HepG2 (cell line): ENCODE data around the gene CLUH. TPM values are rescaled to one million over a fixed set of nuclear protein-coding genes. Genes with fewer than 3 reads are reported as not detected.
A peak's percentile ranks its signal among the peaks of the same experiment; 100 is the strongest.

ENCODE experiments used
- FOXA3 ChIP-seq: IDR thresholded peaks from 2 replicates; pipeline ENCODE4 v1.6.1; 2016; ENCODE audit warnings: missing genetic modification reagents, missing compliant biosample characterization
- MAF1 ChIP-seq: sonication (generic); formaldehyde crosslinking; IDR thresholded peaks from 2 replicates; pipeline ENCODE4 v1.5.0; 2020; ENCODE audit warnings: missing genetic modification reagents, borderline replicate concordance
- NAIF1 ChIP-seq: sonication (generic); formaldehyde crosslinking; IDR thresholded peaks from 2 replicates; pipeline ENCODE4 v1.5.0; 2020; ENCODE audit warnings: mild to moderate bottlenecking, missing genetic modification reagents, borderline replicate concordance
- NFE2L1 ChIP-seq: sonication (generic); formaldehyde crosslinking; IDR thresholded peaks from 2 replicates; pipeline ENCODE4 v1.4.0; 2020; ENCODE audit warnings: missing genetic modification reagents, mild to moderate bottlenecking, borderline replicate concordance
- NFKB2 ChIP-seq: sonication (generic); formaldehyde crosslinking; IDR thresholded peaks from 2 replicates; pipeline ENCODE4 v1.4.0; 2020; ENCODE audit warnings: missing genetic modification reagents, borderline replicate concordance
- RAD51 ChIP-seq: fragments of 450-650 bp; IDR thresholded peaks from 2 replicates; pipeline ENCODE4 v1.6.1; 2016; ENCODE audit warnings: borderline replicate concordance
- SCMH1 ChIP-seq: sonication (generic); formaldehyde crosslinking; IDR thresholded peaks from 2 replicates; pipeline ENCODE4 v1.9.0; 2021; ENCODE audit warnings: missing genetic modification reagents, mild to moderate bottlenecking, borderline replicate concordance
- SMAD9 ChIP-seq: sonication (generic); formaldehyde crosslinking; IDR thresholded peaks from 2 replicates; pipeline ENCODE4 v1.5.1; 2020; ENCODE audit warnings: mild to moderate bottlenecking, missing genetic modification reagents
- SP1 ChIP-seq, 2 experiments: fragments of 450-650 bp in 1 of 2; sonication (generic) in 1 of 2; formaldehyde crosslinking in 1 of 2; IDR thresholded peaks; 2 replicates each; pipeline versions ENCODE4 v1.4.0 to v1.6.1; 2016 to 2020; ENCODE audit warnings: missing genetic modification reagents in 1 of 2
- TGIF2 ChIP-seq: IDR thresholded peaks from 2 replicates; pipeline ENCODE4 v1.6.1; 2016; ENCODE audit warnings: control low read depth, missing compliant biosample characterization
- ZNF121 ChIP-seq: sonication (generic); formaldehyde crosslinking; IDR thresholded peaks from 2 replicates; pipeline ENCODE4 v1.5.0; 2020; ENCODE audit warnings: mild to moderate bottlenecking, missing genetic modification reagents
- ZNF629 ChIP-seq: sonication (generic); formaldehyde crosslinking; conservative IDR thresholded peaks from 2 replicates; pipeline ENCODE4 v1.5.0; 2020; ENCODE audit warnings: missing genetic modification reagents
- ZNF766 ChIP-seq: sonication (generic); formaldehyde crosslinking; IDR thresholded peaks from 2 replicates; pipeline ENCODE4 v1.5.0; 2020; ENCODE audit warnings: missing genetic modification reagents, borderline replicate concordance
- ZNF773 ChIP-seq: sonication (generic); formaldehyde crosslinking; IDR thresholded peaks from 2 replicates; pipeline ENCODE4 v1.4.0; 2020; ENCODE audit warnings: missing genetic modification reagents, borderline replicate concordance
- ZNF782 ChIP-seq: sonication (generic); formaldehyde crosslinking; IDR thresholded peaks from 2 replicates; pipeline ENCODE4 v1.4.0; 2020; ENCODE audit warnings: missing genetic modification reagents, mild to moderate bottlenecking, borderline replicate concordance
- ZSCAN25 ChIP-seq: sonication (generic); formaldehyde crosslinking; IDR thresholded peaks from 2 replicates; pipeline ENCODE4 v1.8.0; 2022; ENCODE audit warnings: mild to moderate bottlenecking, missing genetic modification reagents
- polyA plus RNA-seq, 8 experiments: library from polyadenylated mRNA; depleted of rRNA in 3 of 8; stranded (reverse) in 7 of 8; unstranded in 1 of 8; fragments of >200 nt; fragmentation: Illumina TruSeq in 4 of 8; extraction: Trizol in 4 of 8; gene quantifications; 2 replicates each; pipeline versions ENCODE4 v1.2.1 to v1.2.3, GENCODE V29; 2011 to 2016; ENCODE audit warnings: low read depth in 4 of 8, missing spikeins in 1 of 8, mixed read lengths in 1 of 8; ENCODE audit not compliant: insufficient read depth in 1 of 8
- total RNA-seq, 5 experiments: library from RNA; depleted of rRNA; stranded (reverse); fragments of >200 nt; fragmentation: Illumina TruSeq; extraction: Trizol; gene quantifications; 2 replicates each; pipeline ENCODE4 v1.2.3, GENCODE V29; 2016; ENCODE audit warnings: low read depth in 1 of 5
- TF ChIP-seq, protein P1 (sequence below): sonication (generic); formaldehyde crosslinking; IDR thresholded peaks from 2 replicates; pipeline ENCODE4 v1.8.0; 2022; ENCODE audit warnings: mild to moderate bottlenecking, missing genetic modification reagents, moderate library complexity
- TF ChIP-seq, protein P2 (sequence below): IDR thresholded peaks from 2 replicates; pipeline ENCODE4 v1.6.1; 2016; ENCODE audit warnings: mild to moderate bottlenecking, missing biosample characterization, missing genetic modification reagents
- TF ChIP-seq, protein P3 (sequence below): sonication (generic); formaldehyde crosslinking; IDR thresholded peaks from 2 replicates; pipeline ENCODE4 v1.5.1; 2020; ENCODE audit warnings: mild to moderate bottlenecking, missing genetic modification reagents
- TF ChIP-seq, protein P4 (sequence below): sonication (generic); formaldehyde crosslinking; IDR thresholded peaks from 2 replicates; pipeline ENCODE4 v1.5.1; 2020; ENCODE audit warnings: mild to moderate bottlenecking, missing genetic modification reagents, moderate library complexity
- TF ChIP-seq, protein P5 (sequence below): sonication (generic); formaldehyde crosslinking; IDR thresholded peaks from 2 replicates; pipeline ENCODE4 v1.9.0; 2022; ENCODE audit warnings: low read depth, missing genetic modification reagents
- TF ChIP-seq, protein P6 (sequence below): sonication (generic); formaldehyde crosslinking; IDR thresholded peaks from 2 replicates; pipeline ENCODE4 v1.8.0; 2022; ENCODE audit warnings: missing genetic modification reagents, mild to moderate bottlenecking, inconsistent platforms, borderline replicate concordance

The CLUH gene
- total and polyA plus RNA-seq, 2 of the 13 experiments (the other 11 are each of a cell fraction or from before 2014, with no cell fraction given): 30.9 to 60.5 TPM

DNA sequence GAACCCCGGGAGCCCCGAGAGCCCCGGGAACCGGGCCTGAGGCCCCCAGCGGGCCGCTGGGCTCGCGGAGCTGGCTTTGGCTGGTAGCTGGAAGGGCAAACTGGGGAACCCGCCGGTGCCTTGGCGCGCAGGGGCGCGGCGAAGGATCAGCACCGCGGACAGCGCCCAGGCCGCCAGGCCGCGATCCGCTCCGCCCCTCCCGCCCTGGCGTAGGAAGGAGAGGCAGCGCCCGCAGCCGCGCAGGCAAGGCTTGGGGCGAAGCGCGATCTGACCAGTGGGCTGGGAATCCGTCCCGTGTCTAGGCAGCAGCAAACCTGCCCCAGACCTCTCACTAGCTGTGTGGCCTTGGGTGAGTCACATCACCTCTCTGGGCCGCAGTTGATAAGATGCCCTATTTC is 38.2 kb upstream of the CLUH start (continued):
- TF ChIP-seq, protein P1, sequence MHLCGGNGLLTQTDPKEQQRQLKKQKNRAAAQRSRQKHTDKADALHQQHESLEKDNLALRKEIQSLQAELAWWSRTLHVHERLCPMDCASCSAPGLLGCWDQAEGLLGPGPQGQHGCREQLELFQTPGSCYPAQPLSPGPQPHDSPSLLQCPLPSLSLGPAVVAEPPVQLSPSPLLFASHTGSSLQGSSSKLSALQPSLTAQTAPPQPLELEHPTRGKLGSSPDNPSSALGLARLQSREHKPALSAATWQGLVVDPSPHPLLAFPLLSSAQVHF (CRISPR knock-in tag): peak; percentile 95
- no peak for TF ChIP-seq NFE2L1
- peak; percentile 95 for TF ChIP-seq SMAD9 (CRISPR knock-in tag)
- TF ChIP-seq ZNF782: peak; percentile 95
- TF ChIP-seq ZNF629 (CRISPR knock-in tag): peak; percentile 60; the same call in 1 of the 2 replicates
- TF ChIP-seq NAIF1 (CRISPR knock-in tag): peak; percentile 65; the same call in 1 of the 2 replicates
- TF ChIP-seq, protein P2, sequence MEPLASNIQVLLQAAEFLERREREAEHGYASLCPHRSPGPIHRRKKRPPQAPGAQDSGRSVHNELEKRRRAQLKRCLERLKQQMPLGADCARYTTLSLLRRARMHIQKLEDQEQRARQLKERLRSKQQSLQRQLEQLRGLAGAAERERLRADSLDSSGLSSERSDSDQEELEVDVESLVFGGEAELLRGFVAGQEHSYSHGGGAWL (CRISPR knock-in tag): peak; percentile 99
- TF ChIP-seq, protein P3, sequence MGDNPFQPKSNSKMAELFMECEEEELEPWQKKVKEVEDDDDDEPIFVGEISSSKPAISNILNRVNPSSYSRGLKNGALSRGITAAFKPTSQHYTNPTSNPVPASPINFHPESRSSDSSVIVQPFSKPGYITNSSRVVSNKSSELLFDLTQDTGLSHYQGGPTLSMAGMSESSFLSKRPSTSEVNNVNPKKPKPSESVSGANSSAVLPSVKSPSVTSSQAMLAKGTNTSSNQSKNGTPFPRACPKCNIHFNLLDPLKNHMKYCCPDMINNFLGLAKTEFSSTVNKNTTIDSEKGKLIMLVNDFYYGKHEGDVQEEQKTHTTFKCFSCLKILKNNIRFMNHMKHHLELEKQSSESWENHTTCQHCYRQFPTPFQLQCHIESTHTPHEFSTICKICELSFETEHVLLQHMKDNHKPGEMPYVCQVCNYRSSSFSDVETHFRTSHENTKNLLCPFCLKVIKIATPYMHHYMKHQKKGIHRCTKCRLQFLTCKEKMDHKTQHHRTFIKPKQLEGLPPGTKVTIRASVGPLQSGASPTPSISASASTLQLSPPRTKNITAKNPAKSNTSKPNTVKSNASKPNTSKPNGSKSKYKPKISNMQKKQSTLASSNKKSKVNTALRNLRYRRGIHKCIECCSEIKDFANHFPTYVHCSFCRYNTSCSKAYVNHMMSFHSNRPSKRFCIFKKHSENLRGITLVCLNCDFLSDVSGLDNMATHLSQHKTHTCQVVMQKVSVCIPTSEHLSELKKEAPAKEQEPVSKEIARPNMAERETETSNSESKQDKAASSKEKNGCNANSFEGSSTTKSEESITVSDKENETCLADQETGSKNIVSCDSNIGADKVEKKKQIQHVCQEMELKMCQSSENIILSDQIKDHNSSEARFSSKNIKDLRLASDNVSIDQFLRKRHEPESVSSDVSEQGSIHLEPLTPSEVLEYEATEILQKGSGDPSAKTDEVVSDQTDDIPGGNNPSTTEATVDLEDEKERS (CRISPR knock-in tag): peak; percentile 81
- TF ChIP-seq, protein P4, sequence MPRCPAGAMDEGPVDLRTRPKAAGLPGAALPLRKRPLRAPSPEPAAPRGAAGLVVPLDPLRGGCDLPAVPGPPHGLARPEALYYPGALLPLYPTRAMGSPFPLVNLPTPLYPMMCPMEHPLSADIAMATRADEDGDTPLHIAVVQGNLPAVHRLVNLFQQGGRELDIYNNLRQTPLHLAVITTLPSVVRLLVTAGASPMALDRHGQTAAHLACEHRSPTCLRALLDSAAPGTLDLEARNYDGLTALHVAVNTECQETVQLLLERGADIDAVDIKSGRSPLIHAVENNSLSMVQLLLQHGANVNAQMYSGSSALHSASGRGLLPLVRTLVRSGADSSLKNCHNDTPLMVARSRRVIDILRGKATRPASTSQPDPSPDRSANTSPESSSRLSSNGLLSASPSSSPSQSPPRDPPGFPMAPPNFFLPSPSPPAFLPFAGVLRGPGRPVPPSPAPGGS (CRISPR knock-in tag): peak; percentile 91
- TF ChIP-seq TGIF2 (CRISPR knock-in tag): peak; percentile 97
- TF ChIP-seq SP1 (IDR thresholded peaks at IDR 0.05): no peak
- TF ChIP-seq SP1 (CRISPR knock-in tag; IDR thresholded peaks at IDR 0.05): peak; percentile 29; the same call in 1 of the 2 replicates
- peak; percentile 99 for TF ChIP-seq ZNF773 (CRISPR knock-in tag)
- TF ChIP-seq, protein P5, sequence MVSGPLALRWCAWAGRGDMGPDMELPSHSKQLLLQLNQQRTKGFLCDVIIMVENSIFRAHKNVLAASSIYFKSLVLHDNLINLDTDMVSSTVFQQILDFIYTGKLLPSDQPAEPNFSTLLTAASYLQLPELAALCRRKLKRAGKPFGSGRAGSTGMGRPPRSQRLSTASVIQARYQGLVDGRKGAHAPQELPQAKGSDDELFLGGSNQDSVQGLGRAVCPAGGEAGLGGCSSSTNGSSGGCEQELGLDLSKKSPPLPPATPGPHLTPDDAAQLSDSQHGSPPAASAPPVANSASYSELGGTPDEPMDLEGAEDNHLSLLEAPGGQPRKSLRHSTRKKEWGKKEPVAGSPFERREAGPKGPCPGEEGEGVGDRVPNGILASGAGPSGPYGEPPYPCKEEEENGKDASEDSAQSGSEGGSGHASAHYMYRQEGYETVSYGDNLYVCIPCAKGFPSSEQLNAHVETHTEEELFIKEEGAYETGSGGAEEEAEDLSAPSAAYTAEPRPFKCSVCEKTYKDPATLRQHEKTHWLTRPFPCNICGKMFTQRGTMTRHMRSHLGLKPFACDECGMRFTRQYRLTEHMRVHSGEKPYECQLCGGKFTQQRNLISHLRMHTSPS (CRISPR knock-in tag): peak; percentile 45; the same call in 1 of the 2 replicates
- TF ChIP-seq ZNF121 (CRISPR knock-in tag): 0 out of 2 replicates have a peak, but pooled peaks have one; percentile 11
- no peak for TF ChIP-seq SCMH1 (CRISPR knock-in tag)
- TF ChIP-seq, protein P6, sequence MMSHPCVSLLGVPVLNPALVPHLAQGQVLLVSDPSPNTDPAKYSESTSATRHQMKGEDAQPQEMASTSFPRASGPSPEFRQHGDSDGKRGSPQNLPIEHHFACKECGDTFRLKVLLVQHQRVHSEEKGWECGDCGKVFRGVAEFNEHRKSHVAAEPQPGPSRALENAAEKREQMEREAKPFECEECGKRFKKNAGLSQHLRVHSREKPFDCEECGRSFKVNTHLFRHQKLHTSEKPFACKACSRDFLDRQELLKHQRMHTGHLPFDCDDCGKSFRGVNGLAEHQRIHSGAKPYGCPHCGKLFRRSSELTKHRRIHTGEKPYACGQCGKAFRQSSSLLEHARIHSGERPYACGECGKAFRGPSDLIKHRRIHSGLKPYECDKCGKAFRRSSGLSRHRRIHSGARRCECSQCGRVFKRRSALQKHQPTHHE (CRISPR knock-in tag): peak; percentile 98
- TF ChIP-seq MAF1 (CRISPR knock-in tag): peak; percentile 98
- no peak for TF ChIP-seq RAD51
- peak; percentile 99 for TF ChIP-seq NFKB2 (CRISPR knock-in tag)
- TF ChIP-seq FOXA3 (CRISPR knock-in tag): peak; percentile 61; the same call in 1 of the 2 replicates
- TF ChIP-seq ZNF766 (CRISPR knock-in tag): peak; percentile 99
- peak; percentile 93 for TF ChIP-seq ZSCAN25 (CRISPR knock-in tag)
